GM12875 (cell line): ENCODE data around the gene VWA5A.

Source experiments
- H3K4me3 ChIP-seq: one replicate; pipeline ENCODE4 v1.5.1; 2011; ENCODE audit warnings: low read depth, low read length, control low read depth
- CTCF ChIP-seq: IDR thresholded peaks from 2 replicates; pipeline ENCODE4 v1.5.1; 2011; ENCODE audit warnings: low read depth, mild to moderate bottlenecking, control low read depth, inconsistent platforms, low read length, moderate library complexity, borderline replicate concordance; ENCODE audit not compliant: insufficient read depth

The VWA5A gene

GRCh38 chr11:124080327-124081001, 34.8 kb upstream of the VWA5A start:
- no peak for TF ChIP-seq CTCF
- no peak overlapping the region for H3K4me3 ChIP-seq

GRCh38 chr11:124081483-124081882, 33.8 kb upstream of the VWA5A start:
- no peak overlapping the region for H3K4me3 ChIP-seq

GRCh38 chr11:124082371-124082770, 32.9 kb upstream of the VWA5A start:
- no peak for TF ChIP-seq CTCF
- H3K4me3 ChIP-seq, result no peak overlapping the region

More at GRCh38 chr11:124081483-124081882, 33.8 kb upstream of the VWA5A start:
- TF ChIP-seq CTCF, result no peak

- H3K4me3 ChIP-seq, result no peak overlapping the region
- TF ChIP-seq CTCF, result no peak
These were observed 29.7 kb upstream of the VWA5A start for GRCh38 chr11:124085583-124085982.

- H3K4me3 ChIP-seq, result no peak overlapping the region
- TF ChIP-seq CTCF, result no peak
These were observed 29.0 kb upstream of the VWA5A start for GRCh38 chr11:124085997-124086846.

GRCh38 chr11:124090996-124091395, 24.3 kb upstream of the VWA5A start:
- H3K4me3 ChIP-seq, result no peak overlapping the region
- TF ChIP-seq CTCF, result no peak
